NCI-H345 treated with DMSO at 0.1 percent for 48 hours (cell line): ENCODE measurements around the gene ZNF655.
"Not testable (repeated sequence)": the region's sequence is repeated elsewhere in the genome, so short reads cannot be mapped to it uniquely, and the experiment has no call there.

Experiments used
- DNase-seq: peaks from one replicate; lab custom pipeline; 2025; ENCODE audit not compliant: unreplicated experiment; lab: John Stamatoyannopoulos, UW

ZNF655 gene

GRCh38 chr7:99558306-99559174, at the start of gene ZNF655:
Gene ZNF655, plus strand, starts transcription at chr7:99558642. Its CDS starts 1,918 bp downstream, at chr7:99560560.
- DNase-seq = peak; percentile 86

- no peak for DNase-seq
These were observed 44.4 kb upstream of the ZNF655 start for GRCh38 chr7:99514050-99514449.

- no peak for DNase-seq
These were observed 37.0 kb upstream of the ZNF655 start for GRCh38 chr7:99521399-99521798.

GRCh38 chr7:99525713-99526440, 32.6 kb upstream of the ZNF655 start:
- no peak for DNase-seq

- no peak for DNase-seq
These were observed 27.1 kb upstream of the ZNF655 start for GRCh38 chr7:99531354-99531765.

GRCh38 chr7:99535667-99536066, 22.8 kb upstream of the ZNF655 start:
- DNase-seq = no peak

GRCh38 chr7:99539213-99539811, 19.1 kb upstream of the ZNF655 start:
- no peak for DNase-seq

- DNase-seq = no peak
These were observed 17.9 kb upstream of the ZNF655 start for GRCh38 chr7:99540542-99540941.

- DNase-seq = no peak
These were observed 17.2 kb upstream of the ZNF655 start for GRCh38 chr7:99541212-99541611.

- DNase-seq = no peak
These were observed 15.3 kb upstream of the ZNF655 start for GRCh38 chr7:99543081-99543671.

- no peak for DNase-seq
These were observed 14.5 kb upstream of the ZNF655 start for GRCh38 chr7:99543916-99544315.

- DNase-seq = not testable (repeated sequence)
These were observed 13.1 kb upstream of the ZNF655 start for GRCh38 chr7:99545308-99545707.

- DNase-seq = not testable (repeated sequence)
These were observed 8.9 kb upstream of the ZNF655 start for GRCh38 chr7:99549545-99549944.

- no peak for DNase-seq
These were observed 7.1 kb upstream of the ZNF655 start for GRCh38 chr7:99551334-99551733.

GRCh38 chr7:99551767-99552463, 6.5 kb upstream of the ZNF655 start, which contains the start of gene FAM200A:
Gene FAM200A, minus strand, starts transcription at chr7:99552114. Its CDS starts 3,707 bp downstream, at chr7:99548407.
- DNase-seq = peak; percentile 71

- DNase-seq = no peak
These were observed 5.4 kb upstream of the ZNF655 start for GRCh38 chr7:99553039-99553438.

GRCh38 chr7:99554939-99555338, 3.5 kb upstream of the ZNF655 start:
- DNase-seq = no peak

GRCh38 chr7:99557196-99557607, 1.2 kb upstream of the ZNF655 start:
- DNase-seq = no peak

- no peak for DNase-seq
These were observed 519 bp upstream of the ZNF655 start for GRCh38 chr7:99557940-99558305.

GRCh38 chr7:99559175-99559915, 903 bp downstream of the ZNF655 start:
- DNase-seq = no peak
